Retinal pigment epithelial cell (primary cell): ENCODE measurements around the gene TSPEAR.
"Not testable (repeated sequence)": the region's sequence is repeated elsewhere in the genome, so short reads cannot be mapped to it uniquely, and the experiment has no call there.

Source experiments
- DNase-seq: peaks from one replicate; pipeline ENCODE4 v3.0.0-alpha.2; 2010; ENCODE audit warnings: low read depth
- H3K4me3 ChIP-seq: 2 replicates; pipeline ENCODE4 v1.5.1; 2011; ENCODE audit warnings: mild to moderate bottlenecking, low read length, control low read depth, moderate library complexity
- TF ChIP-seq, protein P1 (sequence below): conservative IDR thresholded peaks from 2 replicates; pipeline ENCODE4 v1.5.1; 2011; ENCODE audit warnings: low read depth, low read length, control low read depth, inconsistent platforms

The TSPEAR gene

DNA sequence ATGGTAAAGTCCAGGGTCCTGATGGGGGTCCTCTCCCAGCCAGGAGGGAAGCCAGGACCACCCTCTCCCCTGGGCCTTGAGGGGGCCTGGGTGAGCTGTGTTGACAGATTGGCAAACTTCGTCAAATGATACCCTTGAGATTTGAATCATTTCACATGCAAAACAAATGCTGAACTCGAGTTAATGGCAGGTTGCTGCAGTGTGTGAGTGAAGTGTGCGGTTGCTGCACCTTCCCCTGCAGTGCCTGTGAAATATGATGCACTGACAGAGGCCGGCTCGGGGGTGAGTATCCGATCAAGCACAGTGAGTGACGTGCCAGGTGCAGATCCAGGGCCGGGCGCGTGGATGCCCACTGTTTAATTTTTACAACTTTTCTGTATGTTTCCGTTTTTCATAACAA is 23.7 kb downstream of the TSPEAR start:
- no peak for DNase-seq
- no peak overlapping the region for H3K4me3 ChIP-seq
- TF ChIP-seq, protein P1, sequence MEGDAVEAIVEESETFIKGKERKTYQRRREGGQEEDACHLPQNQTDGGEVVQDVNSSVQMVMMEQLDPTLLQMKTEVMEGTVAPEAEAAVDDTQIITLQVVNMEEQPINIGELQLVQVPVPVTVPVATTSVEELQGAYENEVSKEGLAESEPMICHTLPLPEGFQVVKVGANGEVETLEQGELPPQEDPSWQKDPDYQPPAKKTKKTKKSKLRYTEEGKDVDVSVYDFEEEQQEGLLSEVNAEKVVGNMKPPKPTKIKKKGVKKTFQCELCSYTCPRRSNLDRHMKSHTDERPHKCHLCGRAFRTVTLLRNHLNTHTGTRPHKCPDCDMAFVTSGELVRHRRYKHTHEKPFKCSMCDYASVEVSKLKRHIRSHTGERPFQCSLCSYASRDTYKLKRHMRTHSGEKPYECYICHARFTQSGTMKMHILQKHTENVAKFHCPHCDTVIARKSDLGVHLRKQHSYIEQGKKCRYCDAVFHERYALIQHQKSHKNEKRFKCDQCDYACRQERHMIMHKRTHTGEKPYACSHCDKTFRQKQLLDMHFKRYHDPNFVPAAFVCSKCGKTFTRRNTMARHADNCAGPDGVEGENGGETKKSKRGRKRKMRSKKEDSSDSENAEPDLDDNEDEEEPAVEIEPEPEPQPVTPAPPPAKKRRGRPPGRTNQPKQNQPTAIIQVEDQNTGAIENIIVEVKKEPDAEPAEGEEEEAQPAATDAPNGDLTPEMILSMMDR: no peak

DNA sequence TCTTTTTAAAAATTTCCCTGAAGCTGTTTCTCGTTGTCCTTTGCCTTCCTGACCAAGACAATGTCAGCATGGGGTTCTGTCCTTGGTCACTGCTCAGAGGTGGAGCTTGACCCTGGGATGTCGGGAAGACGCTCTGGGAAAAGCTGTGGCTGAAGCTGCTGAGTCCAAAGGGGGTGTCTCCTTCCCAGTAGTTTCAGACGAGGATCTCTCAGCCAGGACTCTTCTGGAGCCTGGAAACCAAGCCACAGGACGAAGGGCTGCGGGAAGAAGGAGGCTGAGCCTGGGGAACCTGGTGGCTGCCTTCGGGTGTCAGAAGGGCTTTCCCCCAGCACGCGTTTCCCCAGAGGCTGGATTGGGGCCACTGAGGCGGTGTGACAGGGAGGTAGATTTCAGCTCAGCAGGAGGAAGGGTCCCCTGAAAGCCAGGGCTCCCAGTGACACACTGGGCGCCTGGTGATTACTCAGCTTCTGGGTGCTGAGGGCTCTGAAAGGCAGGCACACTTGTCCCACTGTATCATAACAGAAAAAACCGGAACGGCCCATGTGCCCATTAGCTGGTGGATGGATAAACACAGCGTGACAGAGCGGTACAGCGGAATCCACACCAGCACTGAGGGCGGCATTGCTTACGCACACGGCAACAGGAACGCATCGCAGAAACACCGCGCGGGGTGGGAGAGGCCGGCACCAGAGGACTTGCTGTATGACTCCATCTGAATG is 24.4 kb downstream of the TSPEAR start:
- TF ChIP-seq, protein P1: no peak
- H3K4me3 ChIP-seq: no peak overlapping the region
- DNase-seq: no peak

DNA sequence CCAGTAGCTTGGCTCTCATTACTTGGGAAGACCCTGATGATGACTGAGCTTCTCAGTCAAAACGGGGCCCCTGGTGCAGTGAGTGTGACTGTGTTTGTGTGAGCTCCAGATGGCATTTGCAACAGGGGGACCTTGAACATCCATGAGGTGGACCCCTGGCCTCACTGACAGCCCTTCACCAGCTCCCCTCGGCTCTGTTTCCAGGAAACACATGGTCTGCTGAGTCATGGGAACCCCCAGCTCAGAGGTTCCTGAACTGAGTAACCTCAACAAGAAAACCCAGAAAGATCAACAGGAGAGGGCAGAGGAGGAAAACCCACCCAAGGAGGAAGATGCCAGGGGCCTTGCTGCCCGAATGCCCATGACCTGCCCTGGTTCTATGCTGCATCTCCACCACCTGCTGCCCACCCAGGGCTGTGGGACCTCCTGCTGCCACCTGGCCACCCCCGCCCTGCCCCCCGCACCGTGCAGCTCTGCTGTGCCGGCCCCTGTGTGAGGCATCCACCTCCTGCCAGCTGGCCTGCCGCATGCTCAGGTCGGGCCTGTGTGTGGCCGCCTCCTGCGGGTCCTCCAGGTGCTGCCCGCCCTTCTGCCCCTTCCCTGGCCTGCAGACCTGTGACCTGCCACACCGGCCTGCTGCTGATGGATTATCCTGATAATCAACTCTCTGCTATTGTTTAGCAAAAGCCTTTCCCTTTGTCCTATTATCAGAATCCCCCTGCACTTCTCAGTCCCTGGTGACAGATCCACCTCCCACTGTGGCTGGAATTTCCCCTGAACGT is 25.2 kb downstream of the TSPEAR start:
- TF ChIP-seq, protein P1: no peak
- no peak overlapping the region for H3K4me3 ChIP-seq
- no peak for DNase-seq

DNA sequence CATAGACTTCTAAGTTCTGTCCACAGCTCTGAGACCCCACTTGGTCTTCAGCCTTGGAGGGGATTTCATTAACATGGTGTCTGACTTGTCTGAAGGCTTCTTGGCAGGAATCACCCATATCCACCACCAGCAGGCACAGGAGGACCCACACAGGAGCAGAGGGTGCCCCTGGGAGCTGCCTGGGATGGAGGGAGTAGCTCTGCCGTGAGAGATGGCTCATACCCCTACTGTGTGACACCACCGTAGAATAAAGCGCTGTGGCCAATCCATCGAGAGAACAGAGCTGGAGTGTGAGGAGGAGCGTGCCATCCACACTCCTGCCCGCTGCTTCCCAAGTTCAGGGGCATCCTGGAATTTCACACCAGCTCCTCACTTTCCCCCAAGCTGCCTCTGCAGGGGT is 26.3 kb downstream of the TSPEAR start:
- H3K4me3 ChIP-seq, DNase-seq: not testable (repeated sequence)

DNA sequence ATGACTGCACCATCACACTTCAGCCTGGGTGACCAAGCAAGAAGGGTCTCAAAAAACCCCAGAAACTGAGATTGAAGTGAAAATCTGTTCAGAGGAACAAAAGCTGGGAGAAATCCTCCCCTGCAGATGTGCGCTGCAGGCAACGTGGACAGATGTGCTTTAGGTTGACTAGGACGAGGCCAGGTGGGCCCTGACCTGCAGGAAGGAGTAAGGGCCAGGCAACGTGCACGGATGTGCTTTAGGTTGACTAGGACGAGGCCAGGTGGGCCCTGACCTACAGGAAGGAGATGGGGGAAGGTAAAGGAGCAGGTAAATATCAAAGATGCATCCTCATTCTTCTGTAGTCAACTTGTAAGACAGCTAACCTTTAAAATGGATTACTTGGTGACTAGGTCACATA is 26.9 kb downstream of the TSPEAR start:
- TF ChIP-seq, protein P1: no peak
- no peak overlapping the region for H3K4me3 ChIP-seq
- no peak for DNase-seq

DNA sequence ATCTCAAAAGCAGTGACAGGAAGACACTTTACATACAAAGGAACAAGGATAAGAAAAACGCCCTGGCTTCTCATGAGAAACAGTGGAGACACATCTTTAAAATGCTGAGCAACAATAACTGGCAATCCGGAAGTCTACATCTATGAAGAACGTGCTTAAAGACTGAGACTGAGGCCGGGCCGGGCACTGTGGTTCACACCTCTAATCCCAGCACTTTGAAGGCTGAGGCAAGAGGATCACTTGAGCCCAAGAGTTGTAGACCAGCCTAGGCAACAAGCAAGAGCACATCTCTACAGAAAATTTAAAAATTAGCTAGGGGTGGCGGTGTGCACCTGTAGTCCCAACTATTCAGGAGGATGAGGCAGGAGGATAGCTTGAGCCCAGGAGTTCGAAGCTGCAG is 27.3 kb downstream of the TSPEAR start:
- DNase-seq: no peak
- H3K4me3 ChIP-seq: no peak overlapping the region
- TF ChIP-seq, protein P1: no peak

DNA sequence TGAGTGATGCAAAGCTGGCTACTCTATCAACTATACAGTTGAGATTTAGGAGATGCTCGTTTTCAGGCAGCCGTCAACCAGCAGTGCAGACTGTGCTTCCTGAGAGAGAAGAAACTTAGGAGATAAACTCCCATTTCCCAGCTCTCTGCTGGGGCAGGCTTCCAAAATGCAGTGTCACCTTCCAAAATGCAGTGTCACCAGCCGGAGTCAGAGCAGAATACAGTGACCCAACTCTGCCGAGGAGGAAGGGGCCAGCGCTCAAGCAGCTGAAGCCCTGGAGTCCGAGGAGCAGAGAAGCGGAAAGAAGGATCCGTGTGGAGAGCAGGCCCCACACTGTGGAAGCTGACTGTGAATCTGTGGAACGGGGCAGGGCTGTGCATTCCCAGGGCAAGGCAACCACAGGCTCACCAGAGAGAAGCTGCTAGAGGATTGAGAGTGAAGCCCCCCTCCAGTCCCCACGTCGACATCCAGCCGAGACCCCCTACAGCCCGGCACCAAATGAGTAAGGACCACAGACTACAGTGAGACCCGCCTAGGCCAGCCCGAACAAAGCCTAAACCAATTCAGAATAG is 28.7 kb downstream of the TSPEAR start:
- H3K4me3 ChIP-seq: no peak overlapping the region
- DNase-seq: no peak
- TF ChIP-seq, protein P1: no peak
